B cell (primary cell): ENCODE data around the gene TLE3. TPM values are rescaled to one million over a fixed set of nuclear protein-coding genes. Genes with fewer than 3 reads are reported as not detected.

Experiments
- ATAC-seq: fragments of 200-7000 bp; cut with Tn5 transposase; one replicate; pipeline ENCODE4 v1.10.0; 2021; ENCODE audit warnings: low read depth, mild to moderate bottlenecking, moderate number of reproducible peaks, moderate library complexity
- CTCF ChIA-PET: fragments of 350-600 bp; sonication (Branson Sonifier 250); formaldehyde crosslinking; loops from one replicate; lab custom pipeline; 2021; ENCODE audit warnings: antibody characterized with exemption, inconsistent platforms; lab: Charles Lee
- POLR2A ChIA-PET: fragments of 350-600 bp; sonication (Branson Sonifier 250); formaldehyde crosslinking; loops from one replicate; lab custom pipeline; 2021; ENCODE audit warnings: antibody characterized with exemption; lab: Charles Lee
- DNase-seq: peaks from one replicate; pipeline ENCODE4 v3.0.0; 2013
- H2AFZ ChIP-seq: 2 replicates; pipeline ENCODE4 v1.6.1; 2012; ENCODE audit warnings: mild to moderate bottlenecking, low read depth, low read length; ENCODE audit not compliant: insufficient read depth, poor library complexity, severe bottlenecking
- H3K27ac ChIP-seq, 2 donors: 1 replicate in 1 of 2; 2 replicates in 1 of 2; pipeline ENCODE4 v1.5.1; 2012 to 2013; ENCODE audit warnings: low read length in 2 of 2, mild to moderate bottlenecking in 2 of 2, moderate library complexity in 1 of 2
- H3K27me3 ChIP-seq, 4 experiments: fragments of 200-600 bp in 1 of 4; sonication (generic) in 1 of 4; replicated peaks in 1 of 4; 1 replicate in 2 of 4; 2 replicates in 2 of 4; pipeline versions ENCODE4 v1.6.1 to v1.7.0; 2013 to 2016; ENCODE audit warnings: low read length in 3 of 4, mild to moderate bottlenecking in 2 of 4, mixed read lengths in 1 of 4, moderate library complexity in 1 of 4; ENCODE audit not compliant: insufficient read depth in 4 of 4, control insufficient read depth in 3 of 4; ENCODE audit errors: control extremely low read depth in 1 of 4
- H3K36me3 ChIP-seq, 2 experiments: replicated peaks in 1 of 2; 1 replicate in 1 of 2; 2 replicates in 1 of 2; pipeline versions ENCODE4 v1.6.1 to v1.7.1; 2013; ENCODE audit warnings: low read length in 1 of 2; ENCODE audit not compliant: insufficient read depth in 2 of 2, control insufficient read depth in 1 of 2; ENCODE audit errors: control extremely low read depth in 1 of 2, extremely low read depth in 1 of 2
- H3K4me1 ChIP-seq, 2 donors: fragments of 200-600 bp in 1 of 2; sonication (generic) in 1 of 2; 1 replicate in 1 of 2; 2 replicates in 1 of 2; pipeline versions ENCODE4 v1.5.1 to v1.6.1; 2013 to 2017; ENCODE audit warnings: low read length in 2 of 2; ENCODE audit not compliant: control insufficient read depth in 2 of 2, insufficient read depth in 2 of 2
- H3K4me2 ChIP-seq: replicated peaks from 2 replicates; pipeline ENCODE3; 2012; ENCODE audit warnings: mild to moderate bottlenecking, low read depth, low read length; ENCODE audit not compliant: poor library complexity, severe bottlenecking
- H3K4me3 ChIP-seq, 5 experiments: fragments of 200-600 bp in 1 of 5; sonication (generic) in 1 of 5; 1 replicate in 3 of 5; 2 replicates in 2 of 5; pipeline versions ENCODE4 v1.5.1 to v1.7.0; 2011 to 2016; ENCODE audit warnings: low read length in 4 of 5, mild to moderate bottlenecking in 4 of 5, low read depth in 2 of 5, control low read depth in 1 of 5, moderate library complexity in 1 of 5; ENCODE audit not compliant: insufficient read depth in 1 of 5; ENCODE audit errors: control extremely low read depth in 1 of 5, extremely low read depth in 1 of 5
- H3K79me2 ChIP-seq: fragments of 200-600 bp; sonication (generic); one replicate; pipeline ENCODE4 v1.6.0; 2016; ENCODE audit warnings: low read length; ENCODE audit not compliant: control insufficient read depth, insufficient read depth
- H3K9ac ChIP-seq: fragments of 200-600 bp; sonication (generic); 2 replicates; pipeline ENCODE4 v1.6.1; 2017; ENCODE audit warnings: mild to moderate bottlenecking, low read length, moderate library complexity
- H3K9me3 ChIP-seq, 3 donors: one replicate each; pipeline versions ENCODE4 v1.6.1 to v1.7.1; 2013; ENCODE audit warnings: low read length in 2 of 3; ENCODE audit not compliant: control insufficient read depth in 2 of 3, insufficient read depth in 1 of 3; ENCODE audit errors: control extremely low read depth in 1 of 3
- H4K20me1 ChIP-seq: 2 replicates; pipeline ENCODE4 v1.6.0; 2012; ENCODE audit warnings: mild to moderate bottlenecking, low read length; ENCODE audit not compliant: insufficient read depth, control insufficient read depth, poor library complexity, severe bottlenecking
- H3K27ac Mint-ChIP-seq: one replicate; pipeline ENCODE4 v1.8.0; 2021; ENCODE audit warnings: mixed read lengths
- H3K27me3 Mint-ChIP-seq: one replicate; pipeline ENCODE4 v1.8.0; 2021; ENCODE audit warnings: mixed read lengths
- H3K4me1 Mint-ChIP-seq: one replicate; pipeline ENCODE4 v1.8.0; 2021; ENCODE audit warnings: mixed read lengths
- H3K4me3 Mint-ChIP-seq: one replicate; pipeline ENCODE4 v1.8.0; 2021; ENCODE audit warnings: mixed read lengths
- H3K9me3 Mint-ChIP-seq: one replicate; pipeline ENCODE4 v1.8.0; 2022; ENCODE audit warnings: mixed read lengths; ENCODE audit not compliant: insufficient read depth
- CTCF ChIP-seq: fragments of 200-600 bp; IDR thresholded peaks from one replicate; pipeline ENCODE4 v1.8.0; 2022; ENCODE audit warnings: antibody characterized with exemption, mild to moderate bottlenecking
- EZH2 ChIP-seq: IDR thresholded peaks from 2 replicates; pipeline ENCODE4 v1.6.1; 2012; ENCODE audit warnings: borderline replicate concordance, low read depth, mild to moderate bottlenecking, moderate library complexity, low read length; ENCODE audit not compliant: insufficient read depth, poor library complexity, severe bottlenecking
- WGBS: methylation state at CpG from one replicate; pipeline ENCODE4 v1.1.5; 2013; ENCODE audit warnings: missing lambda C conversion rate; ENCODE audit not compliant: insufficient coverage; 5-methylcytosine and 5-hydroxymethylcytosine counted together
- intact Hi-C: fragments of 100-400 bp; cut with micrococcal nuclease; formaldehyde crosslinking; loops from one replicate; pipeline ENCODE4 v1.10.0; 2022
- polyA plus RNA-seq: library from polyadenylated mRNA; depleted of rRNA; stranded (reverse); fragments of >200 nt; gene quantifications from 2 replicates; pipeline ENCODE4 v1.2.3, GENCODE V29; 2012
- total RNA-seq, 2 donors: library from RNA; stranded (reverse); fragments of 120-200 nt in 1 of 2; gene quantifications; 1 replicate in 1 of 2; 2 replicates in 1 of 2; pipeline versions ENCODE4 v1.2.3 to v1.2.4, GENCODE V29; 2013 to 2022

Gene TLE3
- total and polyA plus RNA-seq, 2 donors (not counting 1 experiment from before 2014, with no cell fraction given) = 187 to 278 TPM

- H3K4me3 ChIP-seq = peak overlapping the region; percentile 27 to 97 (median 77)
- Mint-ChIP-seq H3K4me1 (peaks cover 57% of the 10 kb centered on the region), H3K9me3 (no peaks in the 10 kb centered on the region), H3K27ac (peak overlapping the region; percentile 99), H3K4me3 (peak overlapping the region; percentile 94), H3K27me3 (peaks cover 6% of the 10 kb centered on the region)
- TF ChIP-seq EZH2 = no peak
- TF ChIP-seq CTCF = no peak
- ChIA-PET CTCF (interaction anchor here (0.7 to 5.6 kb wide), 16 partner anchors 14 to 407 kb away, joined by 3 to 31 read pairs (median 4); no protein-coding TSS in a partner anchor), POLR2A (interaction anchor here (0.7 to 2.3 kb wide), 18 partner anchors 64 to 647 kb away, joined by 3 to 12 read pairs (median 4); partner anchors contain the start of gene RPLP1)
- peaks cover 27% of the 10 kb centered on the region for H4K20me1 ChIP-seq
- WGBS = under 1% methylated on average over 60 of the region's 69 CpGs
- H3K4me2 ChIP-seq = peak overlapping the region; percentile 96
- H3K79me2 ChIP-seq = peaks cover 32% of the 10 kb centered on the region
- H3K9ac ChIP-seq = peak overlapping the region; percentile 71
- ATAC-seq (peak; percentile 41), DNase-seq (peak; percentile 100)
- intact Hi-C loops = loop anchor here (1.0 to 5.0 kb wide), 13 partner anchors 43 to 1282 kb away; partner anchors contain the start of gene RPLP1
- H3K4me1 ChIP-seq = peaks cover 51 to 61% of the 10 kb centered on the region in 2 donors
- H2AFZ ChIP-seq = peak overlapping the region; percentile 90
- no peaks in the 10 kb centered on the region for H3K9me3 ChIP-seq
- peaks cover 0 to 2% of the 10 kb centered on the region in 2 experiments for H3K36me3 ChIP-seq
- H3K27ac ChIP-seq = peak overlapping the region; percentile 87 to 92
- peaks cover 0 to 31% (median 10%) of the 10 kb centered on the region in 4 experiments for H3K27me3 ChIP-seq
These were observed 1.6 kb upstream of the TLE3 start for GRCh38 chr15:70099167-70099966.
